HG02943 (cell line): ENCODE results near the gene MAGEH1.
"Not testable (repeated sequence)": the region's sequence is repeated elsewhere in the genome, so short reads cannot be mapped to it uniquely, and the experiment has no call there.

Experiments
- ATAC-seq: cut with Tn5 transposase; IDR thresholded peaks from one replicate; pipeline ENCODE4 v1.9.1; 2021; ENCODE audit warnings: mild to moderate bottlenecking, low read depth, moderate library complexity; ENCODE audit not compliant: unreplicated experiment

The MAGEH1 gene

GRCh38 chrX:55451990-55452832 is at the start of gene MAGEH1:
TSS of gene MAGEH1 (plus strand) at chrX:55452127. CDS start at chrX:55452375, 248 bp downstream.
- ATAC-seq = peak; percentile 97

GRCh38 chrX:55427079-55427478 is 24.8 kb upstream of the MAGEH1 start:
- ATAC-seq = not testable (repeated sequence)

- not testable (repeated sequence) for ATAC-seq
Measured at GRCh38 chrX:55443468-55443867, 8.5 kb upstream of the MAGEH1 start.

- no peak for ATAC-seq
Measured at GRCh38 chrX:55450259-55450658, 1.7 kb upstream of the MAGEH1 start.

GRCh38 chrX:55451141-55451540 is 786 bp upstream of the MAGEH1 start:
- no peak for ATAC-seq

- no peak for ATAC-seq
Measured at GRCh38 chrX:55451626-55451989, 319 bp upstream of the MAGEH1 start.

- ATAC-seq = no peak
Measured at GRCh38 chrX:55452833-55453124, 852 bp downstream of the MAGEH1 start.

- ATAC-seq = not testable (repeated sequence)
Measured at GRCh38 chrX:55455708-55456107, 3.8 kb downstream of the MAGEH1 start.

GRCh38 chrX:55459426-55459825 is 7.5 kb downstream of the MAGEH1 start:
- not testable (repeated sequence) for ATAC-seq

GRCh38 chrX:55459926-55460325 is 8.0 kb downstream of the MAGEH1 start:
- ATAC-seq = not testable (repeated sequence)

- ATAC-seq = not testable (repeated sequence)
Measured at GRCh38 chrX:55464050-55464449, 12.1 kb downstream of the MAGEH1 start.

GRCh38 chrX:55465108-55465507 is 13.2 kb downstream of the MAGEH1 start:
- ATAC-seq = not testable (repeated sequence)

GRCh38 chrX:55465791-55466190 is 13.9 kb downstream of the MAGEH1 start:
- not testable (repeated sequence) for ATAC-seq

- ATAC-seq = not testable (repeated sequence)
Measured at GRCh38 chrX:55479956-55480355, 28.0 kb downstream of the MAGEH1 start.

- no peak for ATAC-seq
Measured at GRCh38 chrX:55480390-55481062, 28.6 kb downstream of the MAGEH1 start.

GRCh38 chrX:55484948-55485347 is 33.0 kb downstream of the MAGEH1 start:
- ATAC-seq = no peak

- ATAC-seq = no peak
Measured at GRCh38 chrX:55486736-55487135, 34.8 kb downstream of the MAGEH1 start.

GRCh38 chrX:55487143-55487542 is 35.2 kb downstream of the MAGEH1 start:
- ATAC-seq = no peak

- ATAC-seq = peak; percentile 38
Measured at GRCh38 chrX:55488006-55488592, 36.2 kb downstream of the MAGEH1 start.

GRCh38 chrX:55488593-55489313 is 36.8 kb downstream of the MAGEH1 start:
- peak; percentile 57 for ATAC-seq
